Measurements from ENCODE around the gene BLOC1S5. TPM values are rescaled to one million over a fixed set of nuclear protein-coding genes. Genes with fewer than 3 reads are reported as not detected.

The BLOC1S5 gene
- total and polyA plus RNA-seq, 2 of the 13 experiments (the other 11 are each of a cell fraction or from before 2014, with no cell fraction given): 10.5 to 41.5 TPM

- TF ChIP-seq ZNF362 (CRISPR knock-in tag; IDR thresholded peaks at IDR 0.05; ENCODE audit: borderline replicate concordance): no peak
- no peak for TF ChIP-seq ZNF432 (CRISPR knock-in tag; IDR thresholded peaks at IDR 0.05; ENCODE audit: borderline replicate concordance)
- TF ChIP-seq ZNF788 (CRISPR knock-in tag; IDR thresholded peaks at IDR 0.05; ENCODE audit: borderline replicate concordance): no peak
- no peak for TF ChIP-seq ZKSCAN5 (CRISPR knock-in tag; IDR thresholded peaks at IDR 0.05)
- TF ChIP-seq KDM4B (CRISPR knock-in tag; IDR thresholded peaks at IDR 0.05): 0 out of 2 replicates have a peak, but pooled peaks have one; percentile 30
- TF ChIP-seq, protein P1, sequence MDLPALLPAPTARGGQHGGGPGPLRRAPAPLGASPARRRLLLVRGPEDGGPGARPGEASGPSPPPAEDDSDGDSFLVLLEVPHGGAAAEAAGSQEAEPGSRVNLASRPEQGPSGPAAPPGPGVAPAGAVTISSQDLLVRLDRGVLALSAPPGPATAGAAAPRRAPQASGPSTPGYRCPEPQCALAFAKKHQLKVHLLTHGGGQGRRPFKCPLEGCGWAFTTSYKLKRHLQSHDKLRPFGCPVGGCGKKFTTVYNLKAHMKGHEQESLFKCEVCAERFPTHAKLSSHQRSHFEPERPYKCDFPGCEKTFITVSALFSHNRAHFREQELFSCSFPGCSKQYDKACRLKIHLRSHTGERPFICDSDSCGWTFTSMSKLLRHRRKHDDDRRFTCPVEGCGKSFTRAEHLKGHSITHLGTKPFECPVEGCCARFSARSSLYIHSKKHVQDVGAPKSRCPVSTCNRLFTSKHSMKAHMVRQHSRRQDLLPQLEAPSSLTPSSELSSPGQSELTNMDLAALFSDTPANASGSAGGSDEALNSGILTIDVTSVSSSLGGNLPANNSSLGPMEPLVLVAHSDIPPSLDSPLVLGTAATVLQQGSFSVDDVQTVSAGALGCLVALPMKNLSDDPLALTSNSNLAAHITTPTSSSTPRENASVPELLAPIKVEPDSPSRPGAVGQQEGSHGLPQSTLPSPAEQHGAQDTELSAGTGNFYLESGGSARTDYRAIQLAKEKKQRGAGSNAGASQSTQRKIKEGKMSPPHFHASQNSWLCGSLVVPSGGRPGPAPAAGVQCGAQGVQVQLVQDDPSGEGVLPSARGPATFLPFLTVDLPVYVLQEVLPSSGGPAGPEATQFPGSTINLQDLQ (CRISPR knock-in tag; IDR thresholded peaks at IDR 0.05): no peak
- no peak for TF ChIP-seq KLF13 (CRISPR knock-in tag; IDR thresholded peaks at IDR 0.05)
- TF ChIP-seq, protein P2, sequence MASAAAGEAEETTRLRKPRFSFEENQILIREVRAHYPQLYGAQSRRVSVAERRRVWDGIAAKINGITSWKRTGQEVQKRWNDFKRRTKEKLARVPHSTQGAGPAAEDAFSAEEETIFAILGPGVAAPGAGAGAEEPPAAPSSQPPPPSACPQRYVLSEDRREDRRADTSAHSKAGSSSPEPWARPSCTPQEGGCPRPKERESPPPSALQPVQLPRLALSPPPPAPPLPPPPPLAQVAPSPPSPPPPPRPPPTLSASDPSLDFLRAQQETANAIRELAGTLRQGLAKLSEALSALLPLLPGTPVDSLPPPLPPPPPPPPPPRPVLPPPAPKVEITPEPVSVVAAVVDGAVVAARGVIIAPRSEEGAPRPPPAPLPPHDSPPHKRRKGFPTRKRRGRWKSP (CRISPR knock-in tag; IDR thresholded peaks at IDR 0.05): no peak
- peak; percentile 79 for TF ChIP-seq ARID5B (CRISPR knock-in tag; IDR thresholded peaks at IDR 0.05)
- TF ChIP-seq SMAD1 (CRISPR knock-in tag; IDR thresholded peaks at IDR 0.05; ENCODE audit: borderline replicate concordance, low read depth): no peak
- no peak for TF ChIP-seq SP4 (CRISPR knock-in tag; IDR thresholded peaks at IDR 0.05)
- TF ChIP-seq ZNF367 (CRISPR knock-in tag; IDR thresholded peaks at IDR 0.05; ENCODE audit: borderline replicate concordance): no peak
- no peak for TF ChIP-seq NFYC (CRISPR knock-in tag; IDR thresholded peaks at IDR 0.05)
- peak; percentile 53; the same call in 1 of the 2 replicates for TF ChIP-seq THAP11 (CRISPR knock-in tag; IDR thresholded peaks at IDR 0.05)
- TF ChIP-seq HOXA7 (CRISPR knock-in tag; IDR thresholded peaks at IDR 0.05): no peak
- peak; percentile 50; the same call in 1 of the 2 replicates for TF ChIP-seq SOX5 (CRISPR knock-in tag; IDR thresholded peaks at IDR 0.05; ENCODE audit: borderline replicate concordance)
- TF ChIP-seq, protein P3, sequence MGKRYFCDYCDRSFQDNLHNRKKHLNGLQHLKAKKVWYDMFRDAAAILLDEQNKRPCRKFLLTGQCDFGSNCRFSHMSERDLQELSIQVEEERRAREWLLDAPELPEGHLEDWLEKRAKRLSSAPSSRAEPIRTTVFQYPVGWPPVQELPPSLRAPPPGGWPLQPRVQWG (CRISPR knock-in tag; IDR thresholded peaks at IDR 0.05; ENCODE audit: borderline replicate concordance, low read depth): no peak
These were observed 46.5 kb upstream of the BLOC1S5 start (continued) for GRCh38 chr6:8110725-8111124.
